ENCODE results near the gene METTL8. TPM values are rescaled to one million over a fixed set of nuclear protein-coding genes. Genes with fewer than 3 reads are reported as not detected.
A peak's percentile ranks its signal among the peaks of the same experiment; 100 is the strongest.

Gene METTL8
- total RNA-seq, 1 donor from 2014 or later: 21.7 TPM

GRCh38 chr2:171274757-171275156, 159.0 kb downstream of the METTL8 start:
- no peaks in the 10 kb centered on the region for H3K27me3 Mint-ChIP-seq (ENCODE audit: unreplicated experiment)
- TF ChIP-seq CTCF (IDR thresholded peaks at IDR 0.05): no peak
- no peaks in the 10 kb centered on the region for H3K9me3 Mint-ChIP-seq (ENCODE audit: unreplicated experiment)
- no peak overlapping the region for H3K4me3 Mint-ChIP-seq (ENCODE audit: unreplicated experiment)
- H3K27ac Mint-ChIP-seq (ENCODE audit: unreplicated experiment): no peak overlapping the region
- no peak for DNase-seq (ENCODE audit: extremely low spot score, unreplicated experiment)
- peaks cover 19% of the 10 kb centered on the region for H3K4me1 Mint-ChIP-seq (ENCODE audit: unreplicated experiment)
- H3K36me3 Mint-ChIP-seq (ENCODE audit: unreplicated experiment): no peaks in the 10 kb centered on the region

- peak overlapping the region; percentile 75 for H3K27ac Mint-ChIP-seq (ENCODE audit: unreplicated experiment)
- H3K4me1 Mint-ChIP-seq (ENCODE audit: unreplicated experiment): peaks cover 19% of the 10 kb centered on the region
- H3K36me3 Mint-ChIP-seq (ENCODE audit: unreplicated experiment): no peaks in the 10 kb centered on the region
- no peaks in the 10 kb centered on the region for H3K27me3 Mint-ChIP-seq (ENCODE audit: unreplicated experiment)
- no peaks in the 10 kb centered on the region for H3K9me3 Mint-ChIP-seq (ENCODE audit: unreplicated experiment)
- no peak overlapping the region for H3K4me3 Mint-ChIP-seq (ENCODE audit: unreplicated experiment)
- no peak for TF ChIP-seq CTCF (IDR thresholded peaks at IDR 0.05)
- no peak for DNase-seq (ENCODE audit: extremely low spot score, unreplicated experiment)
Observed at GRCh38 chr2:171271971-171272436, 161.8 kb downstream of the METTL8 start.

GRCh38 chr2:171271386-171271785, 162.4 kb downstream of the METTL8 start:
- H3K4me3 Mint-ChIP-seq (ENCODE audit: unreplicated experiment): no peak overlapping the region
- no peak for DNase-seq (ENCODE audit: extremely low spot score, unreplicated experiment)
- no peaks in the 10 kb centered on the region for H3K9me3 Mint-ChIP-seq (ENCODE audit: unreplicated experiment)
- H3K4me1 Mint-ChIP-seq (ENCODE audit: unreplicated experiment): peaks cover 19% of the 10 kb centered on the region
- no peaks in the 10 kb centered on the region for H3K36me3 Mint-ChIP-seq (ENCODE audit: unreplicated experiment)
- no peak for TF ChIP-seq CTCF (IDR thresholded peaks at IDR 0.05)
- H3K27ac Mint-ChIP-seq (ENCODE audit: unreplicated experiment): peak overlapping the region; percentile 75
- no peaks in the 10 kb centered on the region for H3K27me3 Mint-ChIP-seq (ENCODE audit: unreplicated experiment)

DNA sequence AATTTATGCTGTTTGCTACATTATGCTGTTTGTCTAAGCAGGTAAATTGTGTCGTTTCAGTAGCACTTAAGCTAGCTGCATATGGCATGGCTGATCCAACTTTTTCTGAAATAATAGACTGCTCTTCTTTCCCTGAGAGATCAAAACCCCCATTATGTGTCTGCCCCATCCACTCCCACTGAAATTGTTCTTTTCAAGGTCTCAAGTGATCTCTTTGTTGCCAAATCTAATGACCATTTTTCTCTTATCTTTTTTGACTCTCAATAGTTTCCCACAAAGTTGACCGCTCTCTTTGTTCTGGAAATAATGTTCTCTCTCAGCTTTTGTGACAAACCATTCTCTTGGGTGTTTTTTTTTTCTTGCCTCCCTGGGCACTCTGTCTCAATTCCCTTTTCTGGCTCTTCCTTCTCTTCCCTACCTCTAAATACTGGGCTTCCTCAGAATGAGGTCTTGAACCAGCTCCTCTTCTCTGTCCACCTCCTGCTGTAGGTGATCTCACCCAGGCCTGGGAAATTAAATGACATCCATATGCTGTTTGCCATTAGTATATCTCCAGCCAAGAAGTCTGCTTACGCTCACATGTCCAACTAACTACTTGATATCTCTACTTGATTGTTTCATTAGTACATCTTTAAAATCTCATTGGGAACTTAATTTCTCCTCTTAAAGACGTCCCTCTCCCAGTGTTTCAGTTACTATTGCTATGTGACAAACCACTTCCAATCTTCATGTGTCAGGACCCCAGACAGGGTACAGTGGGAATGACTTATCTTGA, 165.7 kb downstream of the METTL8 start:
- Mint-ChIP-seq H3K4me1 (ENCODE audit: unreplicated experiment) (peaks cover 19% of the 10 kb centered on the region), H3K4me3 (ENCODE audit: unreplicated experiment) (no peak overlapping the region), H3K9me3 (ENCODE audit: unreplicated experiment) (no peaks in the 10 kb centered on the region), H3K27ac (ENCODE audit: unreplicated experiment) (no peak overlapping the region), H3K27me3 (ENCODE audit: unreplicated experiment) (no peaks in the 10 kb centered on the region), H3K36me3 (ENCODE audit: unreplicated experiment) (no peaks in the 10 kb centered on the region)
- TF ChIP-seq CTCF (IDR thresholded peaks at IDR 0.05): no peak
- DNase-seq (ENCODE audit: extremely low spot score, unreplicated experiment): no peak

Other genes with a start within 250 kb of the METTL8 start
- 19.2 and 21.9 TPM in 2 replicates for gene DCAF17, start 236 bp upstream of the METTL8 start, total RNA-seq
- gene CYBRD1, start 88.5 kb upstream of the METTL8 start, total RNA-seq: 140 and 148 TPM in 2 replicates